Fibroblast of lung (primary cell): ENCODE results near the gene ZNF587. TPM values are rescaled to one million over a fixed set of nuclear protein-coding genes. Genes with fewer than 3 reads are reported as not detected.
"Not testable (repeated sequence)": the region's sequence is repeated elsewhere in the genome, so short reads cannot be mapped to it uniquely, and the experiment has no call there.

Source experiments
- DNase-seq, 2 donors: peaks; one replicate each; pipeline versions ENCODE4 v3.0.0 to v3.0.0-alpha.2; 2010; ENCODE audit warnings: low read depth in 2 of 2
- H2AFZ ChIP-seq: 2 replicates; pipeline ENCODE4 v1.5.1; 2012; ENCODE audit warnings: low read length, control low read depth, inconsistent platforms
- H3K27ac ChIP-seq: 2 replicates; pipeline ENCODE4 v1.5.1; 2011; ENCODE audit warnings: low read length, control low read depth; ENCODE audit not compliant: insufficient read depth
- H3K27me3 ChIP-seq: 2 replicates; pipeline ENCODE4 v1.5.1; 2011; ENCODE audit warnings: mild to moderate bottlenecking, low read length; ENCODE audit not compliant: control insufficient read depth, insufficient read depth
- H3K36me3 ChIP-seq: 2 replicates; pipeline ENCODE4 v1.5.1; 2011; ENCODE audit warnings: low read length; ENCODE audit not compliant: control insufficient read depth, insufficient read depth
- H3K4me1 ChIP-seq: 2 replicates; pipeline ENCODE4 v1.5.1; 2011; ENCODE audit warnings: low read length; ENCODE audit not compliant: control insufficient read depth, insufficient read depth; ENCODE audit errors: extremely low read depth
- H3K4me2 ChIP-seq: 2 replicates; pipeline ENCODE4 v1.5.1; 2011; ENCODE audit warnings: low read length, control low read depth; ENCODE audit not compliant: insufficient read depth; ENCODE audit errors: extremely low read depth
- H3K4me3 ChIP-seq, 4 experiments: fragments of 200-600 bp in 1 of 4; sonication (generic) in 1 of 4; replicated peaks in 1 of 4; 2 replicates each; pipeline ENCODE4 v1.5.1; 2011 to 2016; ENCODE audit warnings: low read length in 4 of 4, low read depth in 3 of 4, mild to moderate bottlenecking in 3 of 4, control low read depth in 2 of 4, inconsistent platforms in 1 of 4, mixed read lengths in 1 of 4; ENCODE audit not compliant: insufficient read depth in 1 of 4; ENCODE audit errors: control extremely low read depth in 1 of 4
- H3K79me2 ChIP-seq: 2 replicates; pipeline ENCODE4 v1.5.1; 2012; ENCODE audit warnings: mild to moderate bottlenecking, low read length, inconsistent platforms; ENCODE audit not compliant: control insufficient read depth, insufficient read depth
- H3K9ac ChIP-seq: 2 replicates; pipeline ENCODE4 v1.5.1; 2011; ENCODE audit warnings: mild to moderate bottlenecking, low read length, control low read depth; ENCODE audit not compliant: insufficient read depth
- H3K9me3 ChIP-seq: 2 replicates; pipeline ENCODE4 v1.5.1; 2012; ENCODE audit warnings: low read depth, low read length; ENCODE audit not compliant: control insufficient read depth, insufficient read depth
- H4K20me1 ChIP-seq: 2 replicates; pipeline ENCODE4 v1.5.1; 2011; ENCODE audit warnings: low read length; ENCODE audit not compliant: control insufficient read depth, insufficient read depth; ENCODE audit errors: extremely low read depth
- CTCF ChIP-seq, 2 donors: IDR thresholded peaks in 1 of 2; conservative IDR thresholded peaks in 1 of 2; 1 replicate in 1 of 2; 2 replicates in 1 of 2; pipeline ENCODE4 v1.5.1; 2011 to 2012; ENCODE audit warnings: low read length in 2 of 2, control low read depth in 1 of 2, inconsistent platforms in 1 of 2, low read depth in 1 of 2, mild to moderate bottlenecking in 1 of 2
- EZH2 ChIP-seq: IDR thresholded peaks from 2 replicates; pipeline ENCODE4 v1.5.1; 2012; ENCODE audit warnings: low read length, control low read depth, mild to moderate bottlenecking; ENCODE audit errors: missing control alignments
- polyA plus RNA-seq, 2 donors: library from polyadenylated mRNA; depleted of rRNA in 1 of 2; stranded (reverse) in 1 of 2; unstranded in 1 of 2; fragments of >200 nt; gene quantifications; 2 replicates each; pipeline ENCODE4 v1.2.1, GENCODE V29; 2011 to 2012; ENCODE audit warnings: missing spikeins in 1 of 2
- total RNA-seq: library from RNA; depleted of rRNA; stranded (reverse); fragments of >200 nt; gene quantifications from 2 replicates; pipeline ENCODE4 v1.2.1, GENCODE V29; 2014

Gene ZNF587
- total and polyA plus RNA-seq, 2 donors (not counting 1 experiment from before 2014, with no cell fraction given) = 8.8 to 23.6 TPM

DNA sequence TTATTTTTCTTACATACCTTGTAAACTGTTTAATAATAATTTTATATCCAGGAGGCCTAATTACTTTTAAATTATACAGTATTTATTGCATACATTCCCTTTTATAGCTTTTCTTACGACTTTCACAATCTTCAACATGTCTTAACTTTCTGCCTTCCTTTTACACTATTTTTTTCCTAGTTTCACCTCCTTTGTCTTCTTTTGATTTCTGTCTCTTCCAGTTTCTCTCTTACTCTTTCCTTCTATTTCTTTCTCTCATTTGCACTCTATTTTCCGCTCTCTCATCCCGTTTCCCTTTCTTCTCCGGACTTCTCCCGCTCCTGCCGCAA, 46.4 kb upstream of the ZNF587 start:
- Histone ChIP-seq H3K4me3 (peak overlapping the region; percentile 65 to 81 (median 70)), H3K4me1 (no peaks in the 10 kb centered on the region), H3K9ac (peak overlapping the region; percentile 53), H3K36me3 (no peaks in the 10 kb centered on the region), H2AFZ (no peak overlapping the region), H3K27ac (peak overlapping the region; percentile 85), H3K79me2 (no peaks in the 10 kb centered on the region), H3K9me3 (no peaks in the 10 kb centered on the region), H3K4me2 (peak overlapping the region; percentile 96), H4K20me1 (no peaks in the 10 kb centered on the region), H3K27me3 (no peaks in the 10 kb centered on the region)
- TF ChIP-seq CTCF (conservative IDR thresholded peaks at IDR 0.05 in 1 of 2, IDR thresholded peaks at IDR 0.05 in 1 of 2; ENCODE audit: low read depth in 1 of 2, low read length in 2 of 2) (no peak), EZH2 (no peak)
- no peak for DNase-seq

DNA sequence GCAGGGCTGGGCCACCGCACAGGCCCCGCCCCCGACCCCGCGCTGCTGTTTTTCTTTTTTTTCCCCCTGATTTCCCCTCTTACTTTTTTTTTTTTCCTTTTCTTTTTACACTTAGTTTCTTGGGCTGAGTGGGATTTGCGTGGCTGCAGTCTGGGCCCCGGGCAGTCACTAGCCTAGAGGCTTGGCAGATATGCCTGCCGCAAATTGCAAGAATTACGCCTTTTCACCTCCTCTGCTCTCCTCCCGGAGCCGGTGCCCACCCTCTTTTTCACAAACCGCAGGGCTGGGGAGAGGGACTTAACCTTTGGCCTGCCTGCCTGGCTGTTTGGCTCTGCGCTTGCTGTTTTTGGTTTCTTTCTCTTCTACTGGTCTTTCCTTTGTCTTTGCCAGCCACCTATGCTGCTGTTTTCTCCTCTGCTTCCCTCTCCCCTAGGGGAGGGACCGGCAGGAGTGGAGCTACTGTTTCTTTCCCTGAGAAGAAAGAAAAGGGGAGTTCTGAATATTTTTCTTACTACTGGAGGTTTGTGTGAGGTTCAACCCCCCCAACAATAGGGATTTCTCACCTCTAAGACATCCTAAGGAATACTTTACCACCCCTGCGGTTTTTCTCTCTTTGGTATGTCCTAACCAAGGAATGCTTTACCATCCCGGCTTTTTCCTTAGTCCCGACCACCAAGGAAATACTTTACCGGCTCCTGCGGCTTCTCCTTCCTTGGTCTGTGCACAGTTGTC, 45.9 kb upstream of the ZNF587 start:
- H3K79me2 ChIP-seq = no peaks in the 10 kb centered on the region
- H2AFZ ChIP-seq = peak overlapping the region; percentile 73
- no peaks in the 10 kb centered on the region for H3K36me3 ChIP-seq
- H3K27ac ChIP-seq = peak overlapping the region; percentile 85
- no peaks in the 10 kb centered on the region for H3K4me1 ChIP-seq
- peak overlapping the region; percentile 53 for H3K9ac ChIP-seq
- peak overlapping the region; percentile 65 to 81 (median 70) for H3K4me3 ChIP-seq
- H3K27me3 ChIP-seq = no peaks in the 10 kb centered on the region
- DNase-seq = peak; percentile 58 to 99
- H4K20me1 ChIP-seq = no peaks in the 10 kb centered on the region
- no peaks in the 10 kb centered on the region for H3K9me3 ChIP-seq
- peak overlapping the region; percentile 96 for H3K4me2 ChIP-seq
- TF ChIP-seq EZH2 (no peak), CTCF (conservative IDR thresholded peaks at IDR 0.05 in 1 of 2, IDR thresholded peaks at IDR 0.05 in 1 of 2; ENCODE audit: low read depth in 1 of 2, low read length in 2 of 2) (no peak)

GRCh38 chr19:57807541-57807940, 42.1 kb upstream of the ZNF587 start:
- Histone ChIP-seq H2AFZ (no peak overlapping the region), H3K36me3 (peaks cover 2% of the 10 kb centered on the region), H3K9me3 (no peaks in the 10 kb centered on the region), H3K79me2 (no peaks in the 10 kb centered on the region), H3K4me3 (no peak overlapping the region), H3K27me3 (no peaks in the 10 kb centered on the region), H3K9ac (no peak overlapping the region), H4K20me1 (no peaks in the 10 kb centered on the region), H3K27ac (no peak overlapping the region), H3K4me1 (no peaks in the 10 kb centered on the region), H3K4me2 (no peak overlapping the region)
- no peak for TF ChIP-seq CTCF (conservative IDR thresholded peaks at IDR 0.05 in 1 of 2, IDR thresholded peaks at IDR 0.05 in 1 of 2; ENCODE audit: low read depth in 1 of 2, low read length in 2 of 2)
- TF ChIP-seq EZH2 = no peak
- no peak for DNase-seq

- not testable (repeated sequence) for H4K20me1 ChIP-seq, H3K9ac ChIP-seq, H2AFZ ChIP-seq, H3K9me3 ChIP-seq, H3K4me3 ChIP-seq, H3K4me1 ChIP-seq, H3K79me2 ChIP-seq, H3K36me3 ChIP-seq, H3K27me3 ChIP-seq, H3K4me2 ChIP-seq, DNase-seq, H3K27ac ChIP-seq
Observed at GRCh38 chr19:57810410-57811295, 39.0 kb upstream of the ZNF587 start.
